ENCODE results near the gene PTPRN.

PTPRN gene

DNA sequence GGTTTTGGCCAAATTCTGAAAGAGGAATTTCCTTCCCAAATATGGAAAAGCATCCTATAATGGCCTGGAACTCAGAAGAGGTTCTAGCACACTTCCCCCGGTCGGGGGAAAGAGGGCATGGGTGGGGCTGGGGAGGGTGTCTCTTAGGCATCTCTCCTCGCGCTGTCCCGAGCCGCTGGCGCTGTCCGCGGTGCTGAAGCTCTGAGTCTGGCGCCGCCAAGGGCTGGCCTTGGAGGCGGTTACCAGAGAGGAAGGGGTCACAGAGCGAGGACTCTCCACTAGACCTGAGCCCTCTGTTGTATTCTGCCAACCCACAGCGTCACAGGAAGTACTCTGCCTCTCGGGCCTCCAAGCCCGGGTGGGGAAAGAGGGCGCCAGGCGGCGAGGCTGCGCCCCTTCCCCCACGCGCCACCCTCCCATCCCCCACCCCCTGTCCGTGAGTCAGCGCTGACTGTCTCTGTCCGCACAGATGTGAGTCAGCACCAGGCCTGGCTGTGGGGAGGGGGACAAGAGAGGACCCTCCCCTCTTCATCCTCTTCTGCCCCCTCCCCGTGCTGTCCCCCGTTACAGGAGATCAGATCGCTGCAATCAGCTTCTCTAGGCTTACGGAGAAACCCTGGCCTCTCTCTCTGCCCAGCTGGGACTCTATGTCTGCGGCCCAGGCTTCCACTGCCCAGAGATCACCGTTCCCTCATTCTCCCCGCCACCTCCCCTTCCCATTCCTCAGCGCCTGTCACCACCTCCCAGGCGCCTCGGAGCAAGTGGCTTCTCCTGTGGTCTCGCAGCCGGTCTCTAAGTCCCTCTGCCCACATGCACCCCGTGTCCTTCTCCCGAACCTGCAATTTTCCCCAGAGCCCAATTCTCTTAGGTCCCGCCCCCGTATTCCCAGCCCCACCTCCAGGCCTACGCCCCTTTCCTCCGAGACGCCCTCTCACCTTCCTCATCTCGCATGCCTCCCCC lies 779 bp downstream of the PTPRN start:
- peak; percentile 46 to 49 for DNase-seq (ENCODE audit: low read depth in 2 of 2)

GRCh38 chr2:219306047-219306446 lies 3.2 kb downstream of the PTPRN start:
- no peak for DNase-seq (ENCODE audit: low read depth in 2 of 2)

- no peak for DNase-seq (ENCODE audit: low read depth in 2 of 2)
Measured at GRCh38 chr2:219304223-219304622, 5.0 kb downstream of the PTPRN start.

DNA sequence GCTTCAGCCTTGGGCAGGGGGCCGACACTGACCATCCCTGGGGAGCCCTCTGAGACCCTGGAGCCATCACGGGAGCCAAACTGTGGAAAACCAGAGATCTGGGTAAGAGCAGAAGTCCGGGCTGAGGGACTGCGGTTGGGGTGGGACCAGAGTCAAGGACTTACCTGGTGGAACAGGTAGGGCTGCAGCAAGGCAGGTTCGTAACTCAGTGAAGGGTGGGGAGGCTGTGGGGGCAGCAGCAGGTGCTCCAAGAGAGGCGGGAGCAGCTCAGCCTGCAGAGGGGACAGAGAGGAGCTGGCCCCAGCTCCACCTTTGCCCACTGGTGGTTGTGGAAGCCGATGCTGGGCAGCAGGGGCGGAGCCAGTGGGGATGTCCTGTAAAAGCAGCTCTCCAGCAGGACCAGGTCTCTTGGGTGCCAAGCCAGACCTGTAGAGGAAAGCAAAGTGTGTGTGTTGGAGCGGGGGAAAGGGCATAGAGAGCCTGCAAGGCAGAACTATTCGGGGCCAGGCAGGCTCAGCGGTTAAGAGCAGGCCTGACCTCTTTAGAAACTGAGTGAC lies 6.7 kb downstream of the PTPRN start:
- no peak for DNase-seq (ENCODE audit: low read depth in 2 of 2)

DNA sequence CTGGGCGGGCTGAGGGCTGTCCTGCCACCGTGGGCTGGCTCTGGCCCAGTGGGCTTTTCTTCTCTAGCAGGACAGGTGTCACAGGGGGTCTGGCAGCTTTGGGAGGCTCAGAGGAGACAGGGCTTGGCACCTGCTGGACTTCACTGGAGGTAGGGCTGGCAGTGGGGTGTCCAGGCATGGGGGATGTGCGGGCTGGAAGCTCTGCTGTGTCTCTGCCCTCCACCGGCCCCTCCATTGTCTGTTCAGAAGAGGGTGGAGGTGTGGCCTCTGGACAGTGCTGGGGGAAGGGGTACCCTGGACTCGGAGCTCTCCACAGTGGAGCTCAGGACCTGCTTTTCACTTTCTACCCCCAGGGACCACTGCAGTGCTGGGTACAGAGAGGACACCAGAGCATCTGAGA lies 9.2 kb downstream of the PTPRN start:
- no peak for DNase-seq (ENCODE audit: low read depth in 2 of 2)

- no peak for DNase-seq (ENCODE audit: low read depth in 2 of 2)
Measured at GRCh38 chr2:219299372-219299760, 9.8 kb downstream of the PTPRN start.

DNA sequence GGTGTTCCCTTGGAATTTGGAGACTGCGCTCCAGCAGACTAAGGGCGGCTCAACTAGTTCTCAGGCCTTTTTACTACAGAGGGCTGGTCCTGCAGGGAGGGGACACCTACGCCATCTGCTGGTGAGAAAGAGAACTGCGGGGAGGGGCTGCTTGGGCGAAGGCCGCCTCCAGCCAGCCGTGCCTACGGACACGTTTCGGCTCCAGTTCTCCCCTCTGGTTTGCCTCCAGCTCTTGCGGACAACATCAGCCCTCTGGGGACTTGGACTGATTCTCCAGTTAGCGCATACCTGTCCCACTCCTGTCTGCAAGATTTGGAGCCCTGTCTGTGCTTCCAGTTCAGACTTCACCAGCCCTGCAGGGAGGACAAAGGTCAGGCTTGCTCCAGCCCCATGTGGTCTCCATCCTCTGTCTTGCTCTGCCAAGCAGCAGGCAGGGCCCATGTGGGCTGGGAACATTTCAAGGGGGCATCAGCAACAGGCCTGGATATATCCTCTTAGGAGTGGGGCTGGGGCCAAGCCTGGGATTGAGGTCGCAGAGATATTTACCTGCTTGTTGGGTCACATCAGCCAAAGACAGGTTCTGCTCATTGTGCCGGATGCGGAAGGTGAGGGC lies 10.3 kb downstream of the PTPRN start:
- peak; percentile 78 for DNase-seq (ENCODE audit: low read depth in 2 of 2)

DNA sequence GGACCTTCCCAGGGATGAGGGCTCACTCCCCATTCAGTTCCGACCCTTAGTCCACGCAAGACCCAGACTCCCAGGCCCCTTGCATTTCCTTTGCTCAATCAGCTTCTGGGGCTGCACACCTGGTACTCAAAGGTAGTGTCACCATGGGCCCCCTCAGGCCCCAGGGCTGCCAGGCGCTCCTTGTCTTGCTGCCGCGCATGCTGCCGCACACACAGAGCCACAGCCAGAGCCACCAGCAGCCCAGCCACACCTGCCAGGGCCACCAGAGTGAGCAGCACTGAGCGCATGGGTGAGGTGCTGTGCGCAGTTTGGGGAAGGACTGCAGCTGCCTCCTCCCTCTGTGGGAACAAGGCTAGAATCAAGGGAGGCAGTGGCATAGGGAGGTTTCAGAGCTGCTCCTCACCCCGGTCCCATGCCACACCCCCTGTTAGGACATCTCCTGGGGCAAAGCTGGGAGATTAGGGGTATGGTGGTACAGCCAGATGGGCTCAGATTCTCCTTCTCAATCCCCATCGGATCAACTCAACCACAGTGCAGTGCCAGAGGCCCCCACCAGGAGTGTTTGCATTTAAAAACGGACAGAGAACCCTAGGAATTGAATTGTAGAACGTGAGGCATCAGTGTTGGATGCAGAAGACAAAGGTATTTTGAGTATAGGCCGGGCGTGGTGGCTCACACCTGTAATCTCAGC lies 11.3 kb downstream of the PTPRN start:
- no peak for DNase-seq (ENCODE audit: low read depth in 2 of 2)

GRCh38 chr2:219296631-219297391 lies 12.4 kb downstream of the PTPRN start:
- no peak for DNase-seq (ENCODE audit: low read depth in 2 of 2)

- DNase-seq (ENCODE audit: low read depth in 2 of 2) = no peak
Measured at GRCh38 chr2:219296142-219296541, 13.1 kb downstream of the PTPRN start.

DNA sequence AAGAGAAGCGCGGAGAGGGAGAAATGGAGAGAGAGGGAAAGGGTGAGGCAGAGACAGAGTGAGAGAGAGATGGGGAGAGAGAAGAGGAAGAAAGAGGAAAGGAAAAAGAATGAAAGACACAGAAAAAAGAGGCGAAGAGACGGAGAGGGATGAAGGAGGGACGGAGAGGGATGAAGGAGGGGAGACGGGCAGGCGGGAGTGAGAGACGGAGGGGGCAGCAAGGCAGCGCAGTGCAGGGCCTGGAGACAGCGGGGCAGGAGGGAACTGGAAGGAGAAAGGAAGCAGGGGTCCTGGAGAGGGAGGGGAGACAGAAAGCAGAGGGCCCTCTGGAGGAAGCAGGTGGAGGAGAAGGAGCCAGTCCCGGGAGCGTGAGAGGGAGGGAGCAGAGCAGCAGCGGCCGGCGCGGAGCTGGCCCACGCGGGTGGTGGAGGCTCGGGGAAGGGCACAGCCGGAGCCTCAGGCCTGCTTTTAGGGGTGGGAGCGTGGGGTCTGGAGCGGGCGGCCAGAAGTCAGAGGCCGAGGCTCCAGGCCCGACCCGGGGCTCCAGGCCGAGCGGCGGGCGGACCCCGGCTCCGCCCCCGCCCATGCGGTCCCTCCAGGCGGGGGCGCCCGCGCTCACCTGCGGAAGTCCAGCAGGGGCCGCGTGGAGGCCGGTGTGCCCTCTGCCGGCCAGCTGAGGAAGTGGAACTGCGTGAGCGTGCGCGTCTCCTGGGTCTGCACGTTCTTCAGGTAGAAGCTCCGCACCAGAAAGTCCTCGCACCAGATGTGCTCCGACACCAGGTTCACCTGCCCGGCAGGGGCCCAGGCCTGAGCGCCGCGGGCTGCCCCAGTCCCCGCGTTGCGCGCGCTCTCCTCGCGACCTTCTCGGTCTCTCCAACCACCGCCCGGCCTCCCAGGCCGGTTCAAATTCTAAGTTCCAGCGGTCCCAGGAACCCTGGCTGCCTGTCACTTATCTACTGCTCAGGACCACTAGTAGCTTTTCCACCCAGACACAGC lies 14.5 kb downstream of the PTPRN start:
- DNase-seq (ENCODE audit: low read depth in 2 of 2) = peak; percentile 76 to 81

DNA sequence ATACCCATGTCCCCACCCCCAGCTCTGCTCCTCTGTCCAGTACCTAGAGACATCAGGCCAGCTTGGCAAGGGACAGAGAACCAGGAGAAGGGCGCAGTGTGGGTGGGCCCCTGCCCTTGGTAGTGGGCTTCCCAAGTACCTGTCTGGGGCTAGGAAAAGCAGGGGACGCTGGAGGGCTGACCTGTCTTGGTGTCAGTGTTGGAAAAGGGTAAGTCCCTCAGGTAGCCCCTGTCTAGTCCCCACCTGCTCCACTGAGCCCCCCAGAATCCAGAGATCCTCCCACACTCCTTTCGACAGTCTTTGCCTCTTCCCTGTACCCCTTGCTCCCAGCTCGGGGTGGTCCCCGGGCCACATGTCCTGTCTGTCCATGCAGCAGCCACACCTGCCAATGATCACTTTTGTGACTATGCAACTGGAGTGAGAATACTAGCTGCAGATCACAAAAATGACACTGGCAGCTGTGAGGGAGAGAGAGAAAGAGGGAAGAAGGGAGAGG lies 15.4 kb downstream of the PTPRN start:
- no peak for DNase-seq (ENCODE audit: low read depth in 2 of 2)

DNA sequence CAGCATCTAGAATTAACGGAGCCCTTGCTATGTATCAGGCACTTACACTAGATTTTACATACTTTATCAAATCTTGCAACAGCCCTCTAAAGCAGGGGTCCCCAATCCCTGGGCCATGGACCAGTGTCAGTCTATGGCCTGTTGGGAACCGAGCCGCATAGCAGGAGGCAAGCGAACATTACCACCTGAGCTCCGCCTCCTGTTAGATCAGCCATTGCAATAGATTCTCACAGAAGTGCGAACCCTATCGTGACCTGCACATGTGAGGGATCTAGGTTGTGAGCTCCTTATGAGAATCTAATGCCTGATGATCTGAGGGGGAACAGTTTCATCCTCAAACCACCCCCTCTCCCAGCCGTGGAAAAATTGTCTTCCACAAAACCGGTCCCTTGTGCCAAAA lies 16.6 kb downstream of the PTPRN start:
- no peak for DNase-seq (ENCODE audit: low read depth in 2 of 2)

GRCh38 chr2:219291910-219292490 lies 17.2 kb downstream of the PTPRN start:
- DNase-seq (ENCODE audit: low read depth in 2 of 2) = no peak

GRCh38 chr2:219291394-219291793 lies 17.8 kb downstream of the PTPRN start:
- DNase-seq (ENCODE audit: low read depth in 2 of 2) = no peak

GRCh38 chr2:219290381-219291171 lies 18.6 kb downstream of the PTPRN start:
- DNase-seq (ENCODE audit: low read depth in 2 of 2) = no peak

DNA sequence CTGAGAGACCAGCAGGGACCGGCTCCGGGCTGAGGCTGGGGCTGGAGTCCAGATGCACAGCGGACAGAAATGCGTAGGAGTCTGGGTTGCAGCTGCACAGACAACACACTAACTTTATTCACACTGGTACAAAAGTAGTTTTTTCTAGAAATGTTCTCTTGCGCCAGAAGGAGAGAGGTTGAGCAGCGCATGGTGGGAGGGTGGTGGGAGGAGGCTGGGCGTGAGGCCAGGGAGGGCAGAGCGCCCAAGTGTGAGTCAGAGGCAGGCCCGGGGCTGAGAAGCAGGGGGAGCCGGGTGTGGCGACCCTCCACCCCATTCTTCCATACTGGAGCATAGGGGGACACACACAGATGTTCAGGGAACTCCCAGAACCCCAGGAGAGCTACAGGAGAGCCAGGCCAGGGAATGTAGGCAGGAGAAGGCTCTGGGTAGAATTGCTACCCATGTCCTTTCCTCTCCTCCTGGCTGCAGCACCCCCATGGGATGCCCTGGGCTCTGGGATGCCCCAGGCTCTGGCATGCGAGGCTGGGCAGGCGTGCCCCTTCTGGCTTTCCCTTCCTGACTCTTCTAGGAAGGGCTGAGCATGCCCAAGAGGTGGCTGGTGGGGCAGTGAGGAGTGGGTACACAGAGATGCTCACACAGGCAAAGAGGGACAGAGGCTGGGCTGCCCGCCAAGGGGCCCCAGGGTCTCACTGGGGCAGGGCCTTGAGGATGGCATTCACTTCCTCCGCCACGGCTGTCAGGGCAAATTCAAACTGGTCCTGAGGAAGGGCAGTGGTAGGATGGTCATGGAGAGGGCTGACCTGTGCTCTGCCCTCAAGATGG lies 19.5 kb downstream of the PTPRN start:
- DNase-seq (ENCODE audit: low read depth in 2 of 2) = no peak

DNA sequence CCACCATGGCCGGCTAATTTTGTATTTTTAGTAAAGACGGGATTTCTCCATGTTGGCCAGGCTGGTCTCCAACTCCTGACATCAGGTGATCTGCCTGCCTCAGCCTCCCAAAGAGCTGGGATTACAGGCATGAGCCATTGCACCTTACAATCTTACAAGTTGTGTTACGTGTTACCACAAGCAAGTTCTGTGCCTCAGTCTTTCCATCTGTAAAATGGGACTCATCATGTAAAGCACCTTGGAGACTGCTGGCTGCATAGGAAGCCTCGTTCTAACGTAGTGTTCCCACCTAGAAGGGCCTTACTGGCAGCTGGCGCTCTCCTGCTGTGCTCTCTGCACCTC lies 20.0 kb downstream of the PTPRN start:
- no peak for DNase-seq (ENCODE audit: low read depth in 2 of 2)

Measured in stimulated activated CD8-positive, alpha-beta memory T cell treated with anti-CD3 and anti-CD28 coated beads, Interleukin-15, amount 100 ng/mL, for 48 hours (primary cell).